ENCODE results near the gene WDR31.
A peak's percentile ranks its signal among the peaks of the same experiment; 100 is the strongest.

The WDR31 gene

DNA sequence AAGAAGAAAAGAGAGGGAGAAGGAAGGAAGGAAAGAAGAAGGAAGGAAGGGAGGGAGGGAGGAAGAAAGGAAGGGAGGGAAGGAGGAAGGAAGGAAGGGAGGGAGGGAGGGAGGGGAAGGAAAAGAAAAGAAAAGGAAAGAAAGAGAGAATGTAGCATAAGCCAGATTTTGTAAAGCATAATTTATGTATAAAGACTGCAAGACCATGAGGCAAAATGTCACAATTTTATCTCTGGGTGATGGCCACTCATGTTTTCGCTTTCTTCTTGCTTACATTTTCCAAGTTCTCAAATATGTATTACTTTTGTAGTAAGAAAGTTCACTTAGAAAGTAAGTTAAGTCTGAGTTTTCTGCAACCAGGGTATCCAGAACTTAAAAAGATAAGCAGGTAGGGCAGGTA is 33.5 kb downstream of the WDR31 start:
- no peak overlapping the region for H3K9ac ChIP-seq (ENCODE audit: low read length)
- H3K4me1 ChIP-seq (ENCODE audit: control insufficient read depth, low read depth, low read length): no peaks in the 10 kb centered on the region
- no peak overlapping the region for H3K4me2 ChIP-seq (ENCODE audit: low read length)
- WGBS (ENCODE audit: extremely low coverage, insufficient coverage, low lambda C conversion rate): no CpG with 5 or more reads among the region's 1 CpG
- no peak overlapping the region for H3K27ac ChIP-seq (ENCODE audit: low read depth, low read length)
- no peak overlapping the region for H3K56ac ChIP-seq (ENCODE audit: low read length)
- no peak overlapping the region for H4K5ac ChIP-seq (ENCODE audit: low read length)
- H3K79me2 ChIP-seq (ENCODE audit: control insufficient read depth, insufficient read depth, low read length): no peaks in the 10 kb centered on the region
- no peak overlapping the region for H2BK5ac ChIP-seq (ENCODE audit: low read length)
- H2AK5ac ChIP-seq (ENCODE audit: low read length): no peak overlapping the region
- no peaks in the 10 kb centered on the region for H3K27me3 ChIP-seq (ENCODE audit: insufficient read depth, low read length, poor library complexity)
- no peak overlapping the region for H3K4ac ChIP-seq (ENCODE audit: low read depth, low read length)
- no peak overlapping the region for H3K18ac ChIP-seq (ENCODE audit: low read length)
- no peak for DNase-seq
- no peaks in the 10 kb centered on the region for H3K79me1 ChIP-seq (ENCODE audit: low read length)
- H2BK120ac ChIP-seq (ENCODE audit: low read depth, low read length): no peak overlapping the region
- no peaks in the 10 kb centered on the region for H3K36me3 ChIP-seq (ENCODE audit: control insufficient read depth, insufficient read depth, low read length)
- H3K23ac ChIP-seq (ENCODE audit: low read length): no peak overlapping the region
- no peak overlapping the region for H3K4me3 ChIP-seq (ENCODE audit: low read length)
- H4K8ac ChIP-seq (ENCODE audit: low read depth, low read length): no peak overlapping the region
- H2BK15ac ChIP-seq (replicated peaks; ENCODE audit: low read depth): no peak overlapping the region

DNA sequence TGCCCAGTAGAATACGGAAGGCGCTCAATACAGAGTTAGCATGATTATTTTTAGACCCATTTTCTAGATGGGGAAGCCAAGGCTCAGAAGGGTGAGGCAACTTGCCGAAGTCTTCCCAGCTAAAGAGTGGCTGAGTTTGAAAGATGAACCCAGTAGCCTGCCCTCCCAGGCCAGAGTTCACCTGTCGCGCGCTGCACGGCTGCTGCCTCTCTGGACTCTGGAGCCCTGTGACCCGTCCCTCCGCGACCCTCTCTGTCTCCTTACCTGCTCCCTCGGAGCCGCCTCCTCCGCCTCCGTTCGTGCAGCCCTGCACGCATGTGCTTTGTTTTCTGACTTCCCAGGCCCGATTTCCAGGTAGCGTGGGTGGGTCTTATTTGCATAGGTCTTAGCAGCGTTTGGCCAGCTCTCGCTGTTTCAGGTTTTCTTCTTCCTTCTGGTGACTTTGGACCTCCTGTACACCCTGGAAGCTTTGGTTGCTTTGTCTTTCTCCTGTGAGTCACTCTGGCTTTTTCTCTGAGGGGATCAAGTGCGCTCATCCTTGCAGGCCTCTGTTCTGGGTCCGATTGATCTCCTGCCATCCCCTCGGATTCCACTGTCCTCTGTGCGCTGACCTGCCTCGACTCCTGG is 37.2 kb downstream of the WDR31 start, which contains the start of gene RNF183:
Gene RNF183 (minus strand): TSS at position 585 of the 627 bp plus-strand sequence. CDS start 5,192 bp downstream, outside the sequence.
- Histone ChIP-seq H3K9ac (ENCODE audit: low read length) (no peak within 1 kb of the TSS), H4K8ac (ENCODE audit: low read depth, low read length) (no peak within 1 kb of the TSS), H2BK15ac (replicated peaks; ENCODE audit: low read depth) (no peak within 1 kb of the TSS), H2AK5ac (ENCODE audit: low read length) (no peak within 1 kb of the TSS), H3K79me2 (ENCODE audit: control insufficient read depth, insufficient read depth, low read length) (no peaks in the 10 kb centered on the region), H3K4ac (ENCODE audit: low read depth, low read length) (no peak within 1 kb of the TSS), H2BK5ac (ENCODE audit: low read length) (no peak within 1 kb of the TSS), H3K18ac (ENCODE audit: low read length) (no peak within 1 kb of the TSS), H3K4me2 (ENCODE audit: low read length) (no peak within 1 kb of the TSS), H3K79me1 (ENCODE audit: low read length) (no peaks in the 10 kb centered on the region), H3K4me3 (ENCODE audit: low read length) (no peak within 1 kb of the TSS), H3K27ac (ENCODE audit: low read depth, low read length) (no peak within 1 kb of the TSS), H3K27me3 (ENCODE audit: insufficient read depth, low read length, poor library complexity) (no peaks in the 10 kb centered on the region), H2BK120ac (ENCODE audit: low read depth, low read length) (no peak within 1 kb of the TSS), H3K23ac (ENCODE audit: low read length) (no peak within 1 kb of the TSS), H3K4me1 (ENCODE audit: control insufficient read depth, low read depth, low read length) (no peaks in the 10 kb centered on the region), H3K56ac (ENCODE audit: low read length) (peak within 1 kb of the TSS; percentile 7), H3K36me3 (ENCODE audit: control insufficient read depth, insufficient read depth, low read length) (no peaks in the 10 kb centered on the region), H4K5ac (ENCODE audit: low read length) (no peak within 1 kb of the TSS)
- no CpG with 5 or more reads among the region's 25 CpGs for WGBS (ENCODE audit: extremely low coverage, insufficient coverage, low lambda C conversion rate)
- DNase-seq: no peak

GRCh38 chr9:113301548-113301947 is 38.5 kb downstream of the WDR31 start:
- no peak overlapping the region for H3K27ac ChIP-seq (ENCODE audit: low read depth, low read length)
- H2BK15ac ChIP-seq (replicated peaks; ENCODE audit: low read depth): no peak overlapping the region
- H2BK120ac ChIP-seq (ENCODE audit: low read depth, low read length): no peak overlapping the region
- no peak overlapping the region for H3K18ac ChIP-seq (ENCODE audit: low read length)
- no peak overlapping the region for H2BK5ac ChIP-seq (ENCODE audit: low read length)
- H3K4me2 ChIP-seq (ENCODE audit: low read length): no peak overlapping the region
- no peaks in the 10 kb centered on the region for H3K79me2 ChIP-seq (ENCODE audit: control insufficient read depth, insufficient read depth, low read length)
- H4K8ac ChIP-seq (ENCODE audit: low read depth, low read length): no peak overlapping the region
- DNase-seq: no peak
- H3K4ac ChIP-seq (ENCODE audit: low read depth, low read length): no peak overlapping the region
- H3K36me3 ChIP-seq (ENCODE audit: control insufficient read depth, insufficient read depth, low read length): no peaks in the 10 kb centered on the region
- no peaks in the 10 kb centered on the region for H3K4me1 ChIP-seq (ENCODE audit: control insufficient read depth, low read depth, low read length)
- H2AK5ac ChIP-seq (ENCODE audit: low read length): no peak overlapping the region
- H4K5ac ChIP-seq (ENCODE audit: low read length): no peak overlapping the region
- H3K23ac ChIP-seq (ENCODE audit: low read length): no peak overlapping the region
- H3K79me1 ChIP-seq (ENCODE audit: low read length): no peaks in the 10 kb centered on the region
- H3K4me3 ChIP-seq (ENCODE audit: low read length): no peak overlapping the region
- no CpG with 5 or more reads among the region's 8 CpGs for WGBS (ENCODE audit: extremely low coverage, insufficient coverage, low lambda C conversion rate)
- H3K9ac ChIP-seq (ENCODE audit: low read length): no peak overlapping the region
- no peak overlapping the region for H3K56ac ChIP-seq (ENCODE audit: low read length)
- no peaks in the 10 kb centered on the region for H3K27me3 ChIP-seq (ENCODE audit: insufficient read depth, low read length, poor library complexity)

GRCh38 chr9:113299800-113300292 is 40.2 kb downstream of the WDR31 start:
- Histone ChIP-seq H4K8ac (ENCODE audit: low read depth, low read length) (no peak overlapping the region), H2AK5ac (ENCODE audit: low read length) (no peak overlapping the region), H3K36me3 (ENCODE audit: control insufficient read depth, insufficient read depth, low read length) (no peaks in the 10 kb centered on the region), H2BK5ac (ENCODE audit: low read length) (no peak overlapping the region), H3K9ac (ENCODE audit: low read length) (no peak overlapping the region), H3K27ac (ENCODE audit: low read depth, low read length) (no peak overlapping the region), H3K27me3 (ENCODE audit: insufficient read depth, low read length, poor library complexity) (no peaks in the 10 kb centered on the region), H3K4me3 (ENCODE audit: low read length) (no peak overlapping the region), H3K18ac (ENCODE audit: low read length) (no peak overlapping the region), H3K4me2 (ENCODE audit: low read length) (no peak overlapping the region), H3K23ac (ENCODE audit: low read length) (no peak overlapping the region), H3K4ac (ENCODE audit: low read depth, low read length) (no peak overlapping the region), H2BK15ac (replicated peaks; ENCODE audit: low read depth) (no peak overlapping the region), H2BK120ac (ENCODE audit: low read depth, low read length) (no peak overlapping the region), H3K4me1 (ENCODE audit: control insufficient read depth, low read depth, low read length) (no peaks in the 10 kb centered on the region), H3K56ac (ENCODE audit: low read length) (no peak overlapping the region), H4K5ac (ENCODE audit: low read length) (no peak overlapping the region), H3K79me1 (ENCODE audit: low read length) (no peaks in the 10 kb centered on the region), H3K79me2 (ENCODE audit: control insufficient read depth, insufficient read depth, low read length) (no peaks in the 10 kb centered on the region)
- no CpG with 5 or more reads among the region's 8 CpGs for WGBS (ENCODE audit: extremely low coverage, insufficient coverage, low lambda C conversion rate)
- DNase-seq: no peak

GRCh38 chr9:113298924-113299770 is 40.9 kb downstream of the WDR31 start:
- H3K4me2 ChIP-seq (ENCODE audit: low read length): no peak overlapping the region
- H3K36me3 ChIP-seq (ENCODE audit: control insufficient read depth, insufficient read depth, low read length): no peaks in the 10 kb centered on the region
- H2BK5ac ChIP-seq (ENCODE audit: low read length): no peak overlapping the region
- no peak overlapping the region for H3K9ac ChIP-seq (ENCODE audit: low read length)
- H4K5ac ChIP-seq (ENCODE audit: low read length): no peak overlapping the region
- no peak overlapping the region for H3K4me3 ChIP-seq (ENCODE audit: low read length)
- DNase-seq: no peak
- H2BK120ac ChIP-seq (ENCODE audit: low read depth, low read length): no peak overlapping the region
- H3K56ac ChIP-seq (ENCODE audit: low read length): no peak overlapping the region
- H3K18ac ChIP-seq (ENCODE audit: low read length): no peak overlapping the region
- H4K8ac ChIP-seq (ENCODE audit: low read depth, low read length): no peak overlapping the region
- H3K79me2 ChIP-seq (ENCODE audit: control insufficient read depth, insufficient read depth, low read length): no peaks in the 10 kb centered on the region
- no peaks in the 10 kb centered on the region for H3K27me3 ChIP-seq (ENCODE audit: insufficient read depth, low read length, poor library complexity)
- no peak overlapping the region for H3K4ac ChIP-seq (ENCODE audit: low read depth, low read length)
- no peaks in the 10 kb centered on the region for H3K79me1 ChIP-seq (ENCODE audit: low read length)
- H3K23ac ChIP-seq (ENCODE audit: low read length): no peak overlapping the region
- H3K4me1 ChIP-seq (ENCODE audit: control insufficient read depth, low read depth, low read length): no peaks in the 10 kb centered on the region
- H3K27ac ChIP-seq (ENCODE audit: low read depth, low read length): no peak overlapping the region
- WGBS (ENCODE audit: extremely low coverage, insufficient coverage, low lambda C conversion rate): no CpG with 5 or more reads among the region's 15 CpGs
- no peak overlapping the region for H2AK5ac ChIP-seq (ENCODE audit: low read length)
- no peak overlapping the region for H2BK15ac ChIP-seq (replicated peaks; ENCODE audit: low read depth)
